Left renal cortex interstitium (tissue), 4 donors: ENCODE data around the gene GPR137B. TPM values are rescaled to one million over a fixed set of nuclear protein-coding genes. Genes with fewer than 3 reads are reported as not detected.
"Not testable (repeated sequence)": the region's sequence is repeated elsewhere in the genome, so short reads cannot be mapped to it uniquely, and the experiment has no call there.

Experiments
- DNase-seq, 4 donors: peaks; one replicate each; pipeline ENCODE4 v3.0.0-alpha.2; 2013; ENCODE audit warnings: low read depth in 4 of 4, low spot score in 2 of 4, missing footprints in 1 of 4
- polyA plus RNA-seq, 4 donors: library from polyadenylated mRNA; unstranded; fragments of 120-200 nt; gene quantifications; one replicate each; pipeline ENCODE4 v1.2.1, GENCODE V29; 2013; ENCODE audit not compliant: insufficient read length in 4 of 4

The GPR137B gene
- polyA plus RNA-seq, 4 donors = 26.7 to 43.7 (median 36.4) TPM

GRCh38 chr1:236186471-236186870 lies 44.1 kb downstream of the GPR137B start:
- not testable (repeated sequence) for DNase-seq

- DNase-seq = not testable (repeated sequence)
Measured at GRCh38 chr1:236188084-236188483, 45.7 kb downstream of the GPR137B start.

- DNase-seq = no peak
Measured at GRCh38 chr1:236193184-236193583, 50.8 kb downstream of the GPR137B start.

GRCh38 chr1:236200925-236201324 lies 58.6 kb downstream of the GPR137B start:
- DNase-seq = no peak

DNA sequence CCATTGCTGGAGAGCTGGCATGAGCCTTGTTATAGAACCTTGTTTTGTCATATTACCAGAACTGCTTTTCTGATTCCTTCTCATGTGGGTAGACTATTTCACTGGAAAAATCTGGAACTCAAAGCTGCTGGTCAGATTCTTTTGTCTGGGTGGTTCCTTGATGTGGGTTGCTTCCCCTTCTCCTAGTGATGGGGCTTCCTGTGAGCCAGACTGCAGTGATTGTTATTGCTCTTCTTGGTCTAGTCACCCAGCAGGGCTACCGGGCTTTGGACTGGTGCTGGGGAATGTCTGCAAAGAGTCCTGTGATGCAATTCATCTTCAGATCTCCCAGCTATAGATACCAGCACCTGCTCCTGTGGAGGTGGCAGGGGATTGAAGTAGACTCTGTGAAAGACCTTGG lies 59.4 kb downstream of the GPR137B start:
- no peak for DNase-seq

- no peak for DNase-seq
Measured at GRCh38 chr1:236204039-236204438, 61.7 kb downstream of the GPR137B start.

DNA sequence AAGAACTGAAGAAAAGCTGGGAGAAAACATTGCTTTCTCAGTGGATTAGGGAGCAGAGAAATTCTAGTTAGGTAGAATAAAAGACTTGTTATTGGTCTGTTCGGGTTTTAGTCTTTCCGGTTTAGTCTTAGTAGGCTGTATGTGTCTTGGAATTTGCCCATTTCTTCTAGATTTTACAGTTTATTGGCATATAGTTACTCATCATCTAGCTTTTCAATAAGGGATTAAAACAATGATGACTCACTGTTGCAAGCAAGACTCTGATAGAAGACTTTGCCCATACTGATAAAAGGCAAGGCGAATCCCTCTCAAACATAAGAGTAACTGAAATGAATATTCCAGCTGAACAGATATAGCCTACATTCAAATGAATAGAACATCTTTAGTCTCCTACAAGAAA lies 62.3 kb downstream of the GPR137B start:
- no peak for DNase-seq

DNA sequence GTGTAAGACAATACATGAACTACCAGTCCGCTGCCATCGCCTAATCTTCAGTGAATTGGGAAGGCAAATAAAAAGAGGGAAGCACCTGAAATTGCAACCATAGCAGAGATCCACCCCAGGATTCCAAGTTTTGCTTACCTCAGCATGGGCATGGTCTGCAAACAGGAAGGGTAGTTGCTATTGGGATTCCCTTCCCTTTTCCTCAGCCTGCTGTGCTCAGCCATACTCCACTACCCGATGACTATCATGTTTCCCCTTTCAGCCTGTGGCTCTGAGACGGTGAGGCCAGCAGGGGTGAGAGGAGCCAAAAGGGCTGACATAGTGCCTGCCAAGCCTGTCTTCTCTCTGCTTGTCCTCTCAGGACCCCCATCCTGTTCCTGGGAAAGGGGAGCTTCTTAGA lies 64.2 kb downstream of the GPR137B start:
- DNase-seq = no peak

GRCh38 chr1:236207121-236207520 lies 64.8 kb downstream of the GPR137B start:
- no peak for DNase-seq

- DNase-seq = no peak
Measured at GRCh38 chr1:236207569-236207968, 65.2 kb downstream of the GPR137B start.

DNA sequence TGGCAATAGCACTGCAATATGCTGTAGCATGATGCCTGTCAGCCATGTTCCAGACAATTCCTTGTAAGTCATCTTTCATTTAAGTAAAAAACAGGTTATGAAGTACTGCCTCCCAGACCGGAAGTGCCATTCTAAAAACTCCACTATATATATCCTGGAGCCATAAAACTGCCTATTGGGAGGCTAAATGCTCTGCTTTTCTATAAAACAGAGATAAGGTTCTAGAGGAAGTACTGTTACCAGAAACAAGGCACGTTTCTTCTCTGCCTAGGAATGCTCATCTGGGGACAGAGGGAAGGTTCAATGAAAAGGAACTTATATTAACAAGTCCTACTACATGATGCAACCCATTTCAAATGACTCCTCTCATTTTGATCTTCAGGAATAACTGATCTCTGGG lies 66.8 kb downstream of the GPR137B start:
- no peak for DNase-seq

GRCh38 chr1:236209713-236210112 lies 67.4 kb downstream of the GPR137B start:
- DNase-seq = no peak

DNA sequence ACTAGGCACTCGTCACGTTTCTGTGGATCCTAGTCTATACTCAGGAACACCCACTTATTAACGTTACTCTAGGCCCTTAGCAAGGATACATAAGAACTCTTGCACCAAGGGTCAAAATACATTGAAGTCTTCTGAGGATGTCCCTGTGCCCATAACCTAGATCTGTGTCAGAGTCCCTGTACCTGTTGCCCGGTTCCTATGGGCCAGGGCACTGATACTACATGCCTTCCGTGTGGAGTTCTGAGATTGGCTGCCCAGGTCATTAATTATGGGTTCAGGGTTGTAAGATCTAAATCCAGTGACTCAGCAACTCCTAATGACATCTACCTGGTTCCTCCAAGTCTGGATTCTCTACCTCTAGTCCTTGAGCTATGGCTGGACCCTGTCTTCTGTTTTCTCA lies 69.5 kb downstream of the GPR137B start:
- no peak for DNase-seq

- DNase-seq = no peak
Measured at GRCh38 chr1:236213534-236213933, 71.2 kb downstream of the GPR137B start.

GRCh38 chr1:236214761-236215160 lies 72.4 kb downstream of the GPR137B start:
- no peak for DNase-seq

GRCh38 chr1:236220473-236220872 lies 78.1 kb downstream of the GPR137B start:
- no peak for DNase-seq

DNA sequence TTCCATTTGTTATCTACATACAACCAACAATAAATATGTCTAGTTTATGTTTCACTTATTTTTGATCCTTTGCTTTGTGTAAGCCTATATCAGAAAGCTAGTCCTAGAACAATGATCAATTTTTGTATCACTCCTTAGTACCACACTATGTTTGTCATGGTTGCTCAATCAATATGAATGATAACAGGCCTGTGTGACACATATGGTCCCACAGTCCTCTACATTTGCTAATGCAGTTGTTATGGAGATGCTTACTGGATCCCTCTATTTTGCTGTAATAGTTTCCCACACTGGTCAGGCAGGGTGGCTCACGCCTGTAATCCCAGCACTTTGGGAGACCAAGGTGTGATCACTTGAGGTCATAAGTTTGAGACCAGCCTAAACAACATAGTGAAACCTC lies 80.3 kb downstream of the GPR137B start:
- no peak for DNase-seq

- no peak for DNase-seq
Measured at GRCh38 chr1:236228411-236228810, 86.1 kb downstream of the GPR137B start.

GRCh38 chr1:236235116-236235515 lies 92.8 kb downstream of the GPR137B start:
- DNase-seq = no peak

- no peak for DNase-seq
Measured at GRCh38 chr1:236239092-236239585, 96.8 kb downstream of the GPR137B start.

DNA sequence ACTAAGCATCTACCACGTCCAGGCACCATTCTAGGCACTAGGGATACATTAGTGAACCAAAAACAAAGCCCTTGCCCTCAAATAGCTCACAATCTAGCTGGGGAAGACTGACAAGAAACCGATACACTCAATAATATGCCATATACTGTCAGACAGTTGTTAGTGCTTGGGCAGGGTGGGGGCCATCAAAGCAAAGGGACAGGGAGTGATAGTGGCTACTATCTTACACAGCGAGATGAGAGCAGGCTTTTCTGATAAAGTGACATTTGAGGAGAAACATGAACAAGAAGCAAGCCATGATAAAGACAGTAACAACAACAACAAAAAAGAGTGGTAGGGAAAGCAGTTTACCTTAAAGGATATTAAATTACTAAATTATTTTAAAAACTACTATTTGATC lies 98.3 kb downstream of the GPR137B start:
- no peak for DNase-seq

DNA sequence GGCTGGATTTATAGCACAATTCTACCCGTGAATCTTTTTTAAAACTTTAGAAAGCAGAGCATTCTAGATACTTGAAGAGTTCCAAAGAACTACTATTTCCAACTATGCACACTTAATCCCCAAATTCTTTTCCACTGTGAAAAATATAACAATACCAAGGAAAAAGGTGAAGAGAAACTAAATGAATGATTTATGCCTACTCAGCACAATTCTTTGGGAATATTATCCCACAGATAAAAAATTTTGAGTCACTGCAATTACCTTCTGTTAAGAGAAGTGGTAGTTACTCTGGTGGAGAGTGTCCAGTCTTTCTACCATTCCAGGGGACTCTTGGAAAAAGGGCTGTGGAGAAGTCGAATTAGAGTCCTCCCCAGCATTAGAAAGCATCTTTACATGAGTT lies 100.2 kb downstream of the GPR137B start:
- no peak for DNase-seq

DNA sequence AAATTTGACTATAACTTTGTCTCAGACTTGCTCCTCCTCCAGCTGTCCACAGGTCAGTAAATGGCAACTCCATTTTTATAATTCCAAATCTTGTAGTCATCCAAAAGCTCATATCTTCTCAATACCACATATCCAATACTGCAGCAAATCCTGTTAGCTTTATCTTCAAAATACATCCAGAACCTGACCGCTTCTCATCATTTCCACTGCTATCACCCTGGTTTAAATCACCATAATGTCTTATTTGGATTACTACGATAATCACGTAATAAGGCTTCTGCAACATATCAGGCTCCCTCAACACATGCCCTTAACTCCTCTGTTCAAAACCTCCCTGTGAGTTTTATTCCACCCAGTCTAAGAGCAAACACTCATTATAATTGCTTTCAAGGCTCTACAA lies 104.9 kb downstream of the GPR137B start:
- DNase-seq = no peak
